GM23338 (cell line): ENCODE data around the gene EDA. TPM values are rescaled to one million over a fixed set of nuclear protein-coding genes. Genes with fewer than 3 reads are reported as not detected.

Source experiments
- ATAC-seq: fragments of 200-7000 bp; cut with Tn5 transposase; 3 replicates; pipeline ENCODE4 v1.9.1; 2020
- DNase-seq: peaks from one replicate; pipeline ENCODE4 v3.0.0-alpha.2; 2015; ENCODE audit warnings: low spot score
- H2AFZ ChIP-seq: fragments of 200-600 bp; sonication (generic); 2 replicates; pipeline ENCODE4 v1.8.0; 2016; ENCODE audit warnings: antibody characterized with exemption, mild to moderate bottlenecking, moderate library complexity
- H3F3A ChIP-seq: fragments of 200-600 bp; sonication (generic); replicated peaks from 2 replicates; pipeline ENCODE4 v1.8.0; 2017; ENCODE audit warnings: antibody characterized with exemption, mixed run types, low read depth
- H3K27ac ChIP-seq: fragments of 200-600 bp; sonication (generic); 2 replicates; pipeline ENCODE4 v1.6.1; 2016; ENCODE audit warnings: low read depth
- H3K27me3 ChIP-seq: fragments of 200-600 bp; sonication (generic); 2 replicates; pipeline ENCODE4 v1.8.0; 2016; ENCODE audit warnings: mild to moderate bottlenecking, mixed run types, moderate library complexity; ENCODE audit not compliant: insufficient read depth
- H3K36me3 ChIP-seq: fragments of 200-600 bp; sonication (generic); 2 replicates; pipeline ENCODE4 v1.8.0; 2016; ENCODE audit warnings: mild to moderate bottlenecking; ENCODE audit not compliant: insufficient read depth
- H3K4me1 ChIP-seq: fragments of 200-600 bp; sonication (generic); 2 replicates; pipeline ENCODE4 v1.8.0; 2016; ENCODE audit warnings: mild to moderate bottlenecking, moderate library complexity; ENCODE audit not compliant: insufficient read depth
- H3K4me2 ChIP-seq: fragments of 200-600 bp; sonication (generic); 2 replicates; pipeline ENCODE4 v1.7.1; 2017; ENCODE audit warnings: mixed run types
- H3K4me3 ChIP-seq: fragments of 200-600 bp; sonication (generic); 2 replicates; pipeline ENCODE4 v1.6.1; 2016; ENCODE audit warnings: mixed run types
- H3K79me2 ChIP-seq: fragments of 200-600 bp; sonication (generic); replicated peaks from 2 replicates; pipeline ENCODE4 v1.8.0; 2017; ENCODE audit warnings: mild to moderate bottlenecking; ENCODE audit not compliant: insufficient read depth
- H3K9me2 ChIP-seq: fragments of 200-600 bp; sonication (generic); 2 replicates; pipeline ENCODE4 v1.8.0; 2017; ENCODE audit not compliant: insufficient read depth
- H4K20me1 ChIP-seq: fragments of 200-600 bp; sonication (generic); replicated peaks from 2 replicates; pipeline ENCODE4 v1.8.0; 2017; ENCODE audit warnings: mild to moderate bottlenecking; ENCODE audit not compliant: insufficient read depth
- H3K27ac Mint-ChIP-seq: 2 replicates; pipeline ENCODE4 v1.8.0; 2020; ENCODE audit warnings: inconsistent platforms, mild to moderate bottlenecking, moderate library complexity, mixed read lengths
- H3K27me3 Mint-ChIP-seq: 3 replicates; pipeline ENCODE4 v1.8.0; 2022; ENCODE audit warnings: low read depth, mild to moderate bottlenecking, moderate library complexity, mixed read lengths, inconsistent platforms; ENCODE audit not compliant: insufficient read depth, poor library complexity
- H3K36me3 Mint-ChIP-seq: 3 replicates; pipeline ENCODE4 v1.8.0; 2021; ENCODE audit warnings: low read depth, mild to moderate bottlenecking, inconsistent platforms, moderate library complexity, mixed read lengths
- H3K4me1 Mint-ChIP-seq: 3 replicates; pipeline ENCODE4 v1.8.0; 2020; ENCODE audit warnings: mild to moderate bottlenecking, inconsistent platforms, mixed read lengths
- H3K4me3 Mint-ChIP-seq: 3 replicates; pipeline ENCODE4 v1.8.0; 2021; ENCODE audit warnings: moderate library complexity, mild to moderate bottlenecking, inconsistent platforms, mixed read lengths
- H3K9me3 Mint-ChIP-seq: 3 replicates; pipeline ENCODE4 v1.8.0; 2020; ENCODE audit warnings: moderate library complexity, mild to moderate bottlenecking, inconsistent platforms, mixed read lengths
- CREB1 ChIP-seq: fragments of 250-450 bp; sonication (Bioruptor Pico); IDR thresholded peaks from 2 replicates; pipeline ENCODE4 v1.5.0; 2020; ENCODE audit warnings: low read depth, mild to moderate bottlenecking, moderate library complexity
- JUNB ChIP-seq: IDR thresholded peaks from one replicate; pipeline ENCODE4 v1.6.1; 2016; ENCODE audit warnings: antibody characterized with exemption; ENCODE audit not compliant: unreplicated experiment
- NANOG ChIP-seq: IDR thresholded peaks from 2 replicates; pipeline ENCODE4 v1.6.1; 2016; ENCODE audit warnings: antibody characterized with exemption, borderline replicate concordance
- STAT1 ChIP-seq: IDR thresholded peaks from one replicate; pipeline ENCODE4 v1.6.1; 2016; ENCODE audit warnings: antibody characterized with exemption; ENCODE audit not compliant: unreplicated experiment
- ZNF114 ChIP-seq: fragments of 250-450 bp; sonication (Bioruptor Pico); IDR thresholded peaks from 2 replicates; pipeline ENCODE4 v1.5.0; 2020; ENCODE audit warnings: mild to moderate bottlenecking, moderate library complexity
- polyA plus RNA-seq: library from polyadenylated mRNA; unstranded; fragments of >200 nt; fragmentation: Nextera tagmentation; extraction: Ambion mirVana; gene quantifications from 2 replicates; pipeline ENCODE4 v1.2.1, GENCODE V29; 2016
- total RNA-seq: library from RNA; depleted of rRNA; stranded (reverse); fragments of >200 nt; shearing (Covaris generic); gene quantifications from 2 replicates; pipeline ENCODE4 v1.2.3, GENCODE V29; 2014
- TF ChIP-seq, protein P1 (sequence below): fragments of 250-450 bp; sonication (Bioruptor Pico); IDR thresholded peaks from 2 replicates; pipeline ENCODE4 v1.5.0; 2020; ENCODE audit warnings: mild to moderate bottlenecking, moderate library complexity
- TF ChIP-seq, protein P2 (sequence below): IDR thresholded peaks from 2 replicates; pipeline ENCODE4 v1.6.1; 2016; ENCODE audit warnings: antibody characterized with exemption

Gene EDA
- total and polyA plus RNA-seq, 2 experiments from 2014 or later, result 6.6 to 19.6 TPM

DNA sequence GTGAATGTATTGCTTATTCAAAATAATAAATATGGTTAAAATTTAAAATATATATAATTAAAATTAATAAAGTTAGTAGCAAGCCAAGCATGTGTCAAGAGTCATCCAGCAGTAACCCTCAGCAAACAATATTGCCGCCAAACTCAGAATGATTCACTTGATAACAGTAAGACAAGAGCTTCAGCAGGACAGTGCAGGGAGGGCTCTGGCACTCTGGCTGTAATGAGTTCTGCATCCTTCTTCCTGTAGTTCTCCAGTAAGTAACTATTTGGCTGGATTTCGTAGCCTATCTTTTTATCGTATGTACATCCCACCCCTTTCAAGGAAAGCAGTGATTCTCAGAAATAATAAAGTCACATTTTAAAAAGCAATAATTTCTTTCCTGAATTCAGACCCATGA, 464.0 kb downstream of the EDA start:
- H3K36me3 ChIP-seq, result no peaks in the 10 kb centered on the region
- H3K4me3 ChIP-seq, result no peak overlapping the region
- no peak overlapping the region for H3K4me2 ChIP-seq
- Mint-ChIP-seq H3K27ac (no peak overlapping the region), H3K36me3 (no peaks in the 10 kb centered on the region), H3K4me1 (peaks cover 2% of the 10 kb centered on the region; the same call in 1 of the 3 replicates), H3K27me3 (peaks cover 5% of the 10 kb centered on the region), H3K4me3 (no peak overlapping the region), H3K9me3 (peaks cover 12% of the 10 kb centered on the region; the same call in 2 of the 3 replicates)
- no peaks in the 10 kb centered on the region for H3K9me2 ChIP-seq
- DNase-seq (no peak), ATAC-seq (no peak)
- no peak overlapping the region for H3K27ac ChIP-seq
- TF ChIP-seq, protein P1, sequence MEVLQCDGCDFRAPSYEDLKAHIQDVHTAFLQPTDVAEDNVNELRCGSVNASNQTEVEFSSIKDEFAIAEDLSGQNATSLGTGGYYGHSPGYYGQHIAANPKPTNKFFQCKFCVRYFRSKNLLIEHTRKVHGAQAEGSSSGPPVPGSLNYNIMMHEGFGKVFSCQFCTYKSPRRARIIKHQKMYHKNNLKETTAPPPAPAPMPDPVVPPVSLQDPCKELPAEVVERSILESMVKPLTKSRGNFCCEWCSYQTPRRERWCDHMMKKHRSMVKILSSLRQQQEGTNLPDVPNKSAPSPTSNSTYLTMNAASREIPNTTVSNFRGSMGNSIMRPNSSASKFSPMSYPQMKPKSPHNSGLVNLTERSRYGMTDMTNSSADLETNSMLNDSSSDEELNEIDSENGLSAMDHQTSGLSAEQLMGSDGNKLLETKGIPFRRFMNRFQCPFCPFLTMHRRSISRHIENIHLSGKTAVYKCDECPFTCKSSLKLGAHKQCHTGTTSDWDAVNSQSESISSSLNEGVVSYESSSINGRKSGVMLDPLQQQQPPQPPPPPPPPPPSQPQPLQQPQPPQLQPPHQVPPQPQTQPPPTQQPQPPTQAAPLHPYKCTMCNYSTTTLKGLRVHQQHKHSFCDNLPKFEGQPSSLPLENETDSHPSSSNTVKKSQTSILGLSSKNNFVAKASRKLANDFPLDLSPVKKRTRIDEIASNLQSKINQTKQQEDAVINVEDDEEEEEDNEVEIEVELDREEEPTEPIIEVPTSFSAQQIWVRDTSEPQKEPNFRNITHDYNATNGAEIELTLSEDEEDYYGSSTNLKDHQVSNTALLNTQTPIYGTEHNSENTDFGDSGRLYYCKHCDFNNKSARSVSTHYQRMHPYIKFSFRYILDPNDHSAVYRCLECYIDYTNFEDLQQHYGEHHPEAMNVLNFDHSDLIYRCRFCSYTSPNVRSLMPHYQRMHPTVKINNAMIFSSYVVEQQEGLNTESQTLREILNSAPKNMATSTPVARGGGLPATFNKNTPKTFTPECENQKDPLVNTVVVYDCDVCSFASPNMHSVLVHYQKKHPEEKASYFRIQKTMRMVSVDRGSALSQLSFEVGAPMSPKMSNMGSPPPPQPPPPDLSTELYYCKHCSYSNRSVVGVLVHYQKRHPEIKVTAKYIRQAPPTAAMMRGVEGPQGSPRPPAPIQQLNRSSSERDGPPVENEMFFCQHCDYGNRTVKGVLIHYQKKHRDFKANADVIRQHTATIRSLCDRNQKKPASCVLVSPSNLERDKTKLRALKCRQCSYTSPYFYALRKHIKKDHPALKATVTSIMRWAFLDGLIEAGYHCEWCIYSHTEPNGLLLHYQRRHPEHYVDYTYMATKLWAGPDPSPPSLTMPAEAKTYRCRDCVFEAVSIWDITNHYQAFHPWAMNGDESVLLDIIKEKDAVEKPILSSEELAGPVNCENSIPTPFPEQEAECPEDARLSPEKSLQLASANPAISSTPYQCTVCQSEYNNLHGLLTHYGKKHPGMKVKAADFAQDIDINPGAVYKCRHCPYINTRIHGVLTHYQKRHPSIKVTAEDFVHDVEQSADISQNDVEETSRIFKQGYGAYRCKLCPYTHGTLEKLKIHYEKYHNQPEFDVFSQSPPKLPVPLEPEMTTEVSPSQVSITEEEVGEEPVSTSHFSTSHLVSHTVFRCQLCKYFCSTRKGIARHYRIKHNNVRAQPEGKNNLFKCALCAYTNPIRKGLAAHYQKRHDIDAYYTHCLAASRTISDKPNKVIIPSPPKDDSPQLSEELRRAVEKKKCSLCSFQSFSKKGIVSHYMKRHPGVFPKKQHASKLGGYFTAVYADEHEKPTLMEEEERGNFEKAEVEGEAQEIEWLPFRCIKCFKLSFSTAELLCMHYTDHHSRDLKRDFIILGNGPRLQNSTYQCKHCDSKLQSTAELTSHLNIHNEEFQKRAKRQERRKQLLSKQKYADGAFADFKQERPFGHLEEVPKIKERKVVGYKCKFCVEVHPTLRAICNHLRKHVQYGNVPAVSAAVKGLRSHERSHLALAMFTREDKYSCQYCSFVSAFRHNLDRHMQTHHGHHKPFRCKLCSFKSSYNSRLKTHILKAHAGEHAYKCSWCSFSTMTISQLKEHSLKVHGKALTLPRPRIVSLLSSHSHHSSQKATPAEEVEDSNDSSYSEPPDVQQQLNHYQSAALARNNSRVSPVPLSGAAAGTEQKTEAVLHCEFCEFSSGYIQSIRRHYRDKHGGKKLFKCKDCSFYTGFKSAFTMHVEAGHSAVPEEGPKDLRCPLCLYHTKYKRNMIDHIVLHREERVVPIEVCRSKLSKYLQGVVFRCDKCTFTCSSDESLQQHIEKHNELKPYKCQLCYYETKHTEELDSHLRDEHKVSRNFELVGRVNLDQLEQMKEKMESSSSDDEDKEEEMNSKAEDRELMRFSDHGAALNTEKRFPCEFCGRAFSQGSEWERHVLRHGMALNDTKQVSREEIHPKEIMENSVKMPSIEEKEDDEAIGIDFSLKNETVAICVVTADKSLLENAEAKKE, result no peak
- TF ChIP-seq, protein P2, sequence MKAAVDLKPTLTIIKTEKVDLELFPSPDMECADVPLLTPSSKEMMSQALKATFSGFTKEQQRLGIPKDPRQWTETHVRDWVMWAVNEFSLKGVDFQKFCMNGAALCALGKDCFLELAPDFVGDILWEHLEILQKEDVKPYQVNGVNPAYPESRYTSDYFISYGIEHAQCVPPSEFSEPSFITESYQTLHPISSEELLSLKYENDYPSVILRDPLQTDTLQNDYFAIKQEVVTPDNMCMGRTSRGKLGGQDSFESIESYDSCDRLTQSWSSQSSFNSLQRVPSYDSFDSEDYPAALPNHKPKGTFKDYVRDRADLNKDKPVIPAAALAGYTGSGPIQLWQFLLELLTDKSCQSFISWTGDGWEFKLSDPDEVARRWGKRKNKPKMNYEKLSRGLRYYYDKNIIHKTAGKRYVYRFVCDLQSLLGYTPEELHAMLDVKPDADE, result no peak
- TF ChIP-seq ZNF114 (CRISPR knock-in tag) (no peak), NANOG (no peak), CREB1 (CRISPR knock-in tag) (no peak), STAT1 (no peak), JUNB (no peak)
- no peak overlapping the region for H2AFZ ChIP-seq
- no peaks in the 10 kb centered on the region for H3F3A ChIP-seq
- H3K4me1 ChIP-seq, result peaks cover 2% of the 10 kb centered on the region
- no peaks in the 10 kb centered on the region for H4K20me1 ChIP-seq
- no peaks in the 10 kb centered on the region for H3K79me2 ChIP-seq
- H3K27me3 ChIP-seq, result no peaks in the 10 kb centered on the region
